Measurements from ENCODE around the gene STK32C.
"Not testable (repeated sequence)": the region's sequence is repeated elsewhere in the genome, so short reads cannot be mapped to it uniquely, and the experiment has no call there.

The STK32C gene

DNA sequence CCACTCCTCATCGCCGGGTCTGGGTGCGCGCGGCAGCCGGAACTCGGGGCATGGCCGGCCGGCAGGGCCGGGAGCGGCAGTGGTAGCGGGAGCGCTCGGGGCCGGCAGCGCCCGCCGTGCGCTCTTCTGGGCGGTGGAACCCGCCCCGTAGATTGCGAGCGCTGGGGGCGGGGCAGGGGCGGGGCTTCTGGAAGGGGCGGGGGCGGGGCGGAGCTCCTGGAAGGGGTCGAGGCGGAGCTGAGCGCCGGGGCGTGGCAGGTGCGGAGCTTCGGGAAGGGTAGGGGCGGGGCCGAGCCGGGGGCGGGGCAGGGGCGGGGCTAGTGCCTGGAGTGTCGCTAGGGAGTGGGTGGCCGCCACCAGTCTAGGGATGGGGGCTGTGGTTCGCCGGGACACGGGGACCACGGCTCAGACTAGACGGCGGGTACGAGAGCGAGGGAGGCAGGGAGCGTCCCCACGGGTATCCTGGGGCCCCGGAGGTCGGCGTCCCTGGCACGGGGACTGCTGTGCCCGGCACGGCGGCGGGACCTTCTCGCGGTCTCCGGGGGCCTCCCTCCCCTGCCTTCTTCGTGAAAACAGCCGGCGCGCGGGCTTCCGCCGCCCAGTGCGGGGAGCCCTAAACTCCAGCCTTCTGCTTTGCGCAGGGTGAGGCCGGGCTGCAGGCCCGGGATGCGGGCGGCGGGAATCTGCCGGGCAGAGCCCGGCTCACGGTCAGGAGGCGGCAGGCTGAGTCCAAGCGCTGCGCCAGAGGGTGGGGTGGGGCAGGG lies at the start of gene STK32C:
TSS of gene STK32C (minus strand) at position 128 of the 764 bp plus-strand sequence. CDS start at position 11, 117 bp downstream.
- DNase-seq: peak; percentile 79

DNA sequence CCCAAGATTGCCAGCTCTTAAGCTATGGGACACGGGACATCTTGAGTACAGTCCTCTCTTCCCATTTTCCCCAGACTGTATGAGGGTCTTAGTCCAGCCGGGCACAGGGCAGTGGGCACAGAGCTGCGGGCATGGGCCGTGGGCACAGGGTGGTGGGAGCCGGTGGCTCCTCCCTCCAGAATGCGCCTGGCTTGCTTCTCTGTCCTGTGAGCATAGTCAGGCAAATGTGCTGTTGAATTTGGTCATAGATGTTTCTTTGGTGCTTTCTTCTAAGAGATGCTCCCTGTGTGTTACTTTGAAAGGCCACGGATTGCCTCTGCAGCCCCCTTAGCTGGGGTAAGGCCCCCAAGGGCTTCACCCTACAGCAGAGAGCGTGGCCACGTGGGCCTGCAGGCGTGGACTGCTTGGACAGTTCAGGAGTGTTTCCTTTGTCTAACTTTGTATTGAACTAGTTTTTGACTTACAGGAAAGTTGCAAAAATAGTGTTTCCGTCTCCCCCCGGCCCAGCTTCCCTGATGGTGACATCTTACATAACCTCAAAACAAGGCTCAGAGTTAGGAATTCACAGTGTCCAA lies 49.0 kb upstream of the STK32C start:
- no peak for DNase-seq

DNA sequence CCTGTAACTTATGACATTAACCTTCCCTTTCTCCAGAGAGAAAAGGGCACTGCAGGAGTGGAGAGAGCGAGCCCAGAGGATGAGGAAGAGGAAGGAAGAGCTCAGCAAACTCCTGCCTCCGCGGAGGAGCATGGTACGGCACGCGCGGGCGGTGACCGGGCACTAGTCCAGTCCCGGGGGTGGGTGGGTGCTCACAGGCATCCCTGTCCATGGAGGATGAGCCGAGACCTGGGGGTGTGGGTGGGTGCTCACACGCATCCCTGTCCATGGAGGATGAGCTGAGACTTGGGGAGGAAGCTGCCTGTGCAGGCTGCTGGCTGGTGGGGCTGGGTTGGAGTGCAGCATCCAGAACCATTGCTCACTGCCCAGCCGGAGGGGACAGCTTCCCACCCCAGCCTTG lies 48.0 kb upstream of the STK32C start:
- no peak for DNase-seq

DNA sequence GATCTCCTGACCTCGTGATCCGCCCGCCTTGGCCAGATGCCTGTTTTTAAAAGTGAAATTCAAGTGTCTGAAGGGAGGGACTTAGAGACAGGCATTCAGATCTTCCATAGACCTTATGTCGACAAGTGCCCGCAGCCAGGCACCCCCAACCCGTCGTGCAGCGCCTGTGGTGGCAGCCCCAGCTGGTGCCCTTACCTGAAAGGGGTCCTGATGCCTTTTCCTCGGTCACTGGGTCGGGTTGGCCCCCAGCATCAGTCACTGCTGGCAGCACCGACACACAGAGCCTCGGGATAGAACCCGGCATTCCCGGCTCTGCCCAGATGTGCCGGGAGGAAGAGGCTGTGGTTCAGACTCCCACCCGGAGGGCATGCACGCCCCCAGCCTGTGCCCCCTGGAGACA lies 47.5 kb upstream of the STK32C start:
- no peak for DNase-seq

DNA sequence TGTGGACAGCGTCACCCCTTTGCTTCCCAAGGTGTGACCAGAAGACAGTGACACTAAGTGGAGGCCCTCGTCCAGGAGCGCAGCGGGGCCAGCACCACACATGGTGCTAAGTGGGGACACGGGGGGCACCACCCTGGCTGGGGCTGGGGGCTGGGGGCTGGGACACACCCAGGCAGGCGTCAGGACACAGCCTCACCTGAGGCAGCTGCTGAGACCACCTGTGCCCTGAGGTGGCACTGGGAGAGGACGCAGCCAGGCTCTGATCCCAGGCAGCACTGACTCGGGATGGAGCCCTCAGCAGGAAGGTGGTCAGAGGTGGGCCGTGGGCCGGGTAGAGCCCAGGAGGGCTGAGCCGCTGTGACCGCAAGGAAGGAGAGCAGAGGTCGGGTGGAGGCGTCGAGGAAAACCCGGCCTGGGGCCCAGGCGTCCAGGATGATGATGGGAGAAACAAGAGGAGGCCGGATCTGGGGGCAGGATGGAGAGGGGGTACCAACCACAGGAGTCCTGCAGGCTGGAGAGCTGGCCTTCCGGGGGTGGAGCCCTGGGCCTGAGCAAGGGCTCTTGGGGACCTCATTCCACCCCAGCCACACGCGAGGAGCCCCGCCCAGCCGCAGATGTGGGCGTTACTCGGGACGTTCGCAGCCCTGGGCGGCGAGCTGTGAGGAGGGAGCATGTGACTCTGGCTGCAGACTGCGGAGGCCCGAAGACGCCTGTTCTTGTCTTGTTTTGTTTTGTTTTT lies 46.8 kb upstream of the STK32C start:
- DNase-seq: no peak

DNA sequence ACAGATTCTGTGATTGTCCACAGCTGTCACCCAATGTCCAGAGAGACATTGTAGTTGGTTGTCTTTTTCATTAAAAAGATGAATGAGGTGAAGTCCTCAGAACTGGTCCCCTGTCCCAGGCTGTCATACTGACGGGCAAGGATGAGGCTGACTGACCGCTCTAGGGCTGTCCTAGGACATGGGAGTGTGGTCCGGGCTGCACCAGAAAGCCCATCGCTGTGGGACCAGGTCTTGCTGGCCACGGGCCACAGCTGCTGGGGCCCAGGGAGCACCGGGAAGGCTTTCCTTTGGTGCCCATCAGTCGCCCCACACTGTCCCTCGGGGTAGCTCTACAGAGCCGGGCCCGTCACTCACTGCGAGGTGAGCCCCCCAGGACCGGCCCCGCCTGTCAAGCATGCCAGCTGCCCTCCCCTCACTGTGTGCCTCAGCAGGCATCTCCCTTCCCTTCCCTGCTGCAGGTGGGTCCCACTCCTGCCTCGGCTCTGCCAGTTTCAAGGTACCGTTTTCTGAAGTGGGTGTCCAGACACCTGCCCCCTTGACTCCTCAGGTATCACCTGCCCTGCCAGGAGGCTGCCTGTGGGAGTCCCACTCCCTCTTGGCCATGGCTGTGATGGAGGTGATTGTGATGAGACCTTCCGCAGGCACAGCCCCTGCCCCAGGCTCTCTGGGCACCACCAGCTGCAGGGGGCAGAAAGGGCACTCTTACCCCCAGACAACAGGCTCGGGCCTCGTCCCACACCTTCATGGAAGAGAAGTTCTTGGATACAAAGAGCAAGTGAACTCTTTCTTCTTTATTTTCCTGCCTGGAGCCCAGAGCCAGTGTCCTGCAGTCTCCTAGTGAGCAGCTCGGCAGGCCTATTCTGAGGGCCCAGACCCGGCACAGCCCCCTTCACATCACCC lies 46.0 kb upstream of the STK32C start:
- DNase-seq: no peak

DNA sequence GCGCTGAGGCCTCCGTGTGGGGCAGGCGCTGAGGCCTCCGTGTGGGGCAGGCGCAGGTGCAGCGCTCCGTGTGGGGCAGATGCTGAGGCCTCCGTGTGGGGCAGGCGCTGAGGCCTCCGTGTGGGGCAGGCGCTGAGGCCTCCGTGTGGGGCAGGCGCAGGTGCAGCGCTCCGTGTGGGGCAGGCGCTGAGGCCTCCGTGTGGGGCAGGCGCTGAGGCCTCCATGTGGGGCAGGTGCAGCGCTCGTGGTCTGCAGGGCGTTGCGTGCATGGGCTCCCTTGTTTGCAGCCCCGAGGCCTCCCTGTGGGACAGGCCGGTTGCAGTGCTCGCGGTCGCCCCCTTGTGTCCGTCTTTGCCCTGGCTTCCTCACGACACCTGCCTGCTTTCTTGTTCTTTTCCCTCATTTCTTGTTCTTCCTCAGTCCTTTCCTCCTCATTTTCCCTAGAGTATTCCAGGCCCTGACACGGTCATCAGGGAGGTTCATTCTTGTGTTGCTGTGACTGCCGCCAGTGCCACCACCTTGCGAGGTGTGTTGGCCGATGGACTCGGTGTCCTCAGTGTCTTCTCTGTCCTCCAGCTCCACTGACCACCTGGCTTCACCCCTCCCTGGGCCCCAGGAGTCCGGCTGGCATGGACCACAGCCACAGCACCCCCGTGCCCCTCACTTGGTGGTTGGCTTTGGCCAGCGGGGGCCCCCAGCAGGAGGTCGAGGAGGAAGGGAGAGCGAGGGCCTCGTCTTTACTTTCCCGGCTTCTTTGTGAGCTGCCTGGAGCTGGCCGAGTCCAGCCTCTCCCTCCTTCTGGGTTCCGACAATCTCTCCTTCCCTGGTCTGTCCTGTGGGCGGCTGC lies 44.9 kb upstream of the STK32C start:
- DNase-seq: not testable (repeated sequence)

DNA sequence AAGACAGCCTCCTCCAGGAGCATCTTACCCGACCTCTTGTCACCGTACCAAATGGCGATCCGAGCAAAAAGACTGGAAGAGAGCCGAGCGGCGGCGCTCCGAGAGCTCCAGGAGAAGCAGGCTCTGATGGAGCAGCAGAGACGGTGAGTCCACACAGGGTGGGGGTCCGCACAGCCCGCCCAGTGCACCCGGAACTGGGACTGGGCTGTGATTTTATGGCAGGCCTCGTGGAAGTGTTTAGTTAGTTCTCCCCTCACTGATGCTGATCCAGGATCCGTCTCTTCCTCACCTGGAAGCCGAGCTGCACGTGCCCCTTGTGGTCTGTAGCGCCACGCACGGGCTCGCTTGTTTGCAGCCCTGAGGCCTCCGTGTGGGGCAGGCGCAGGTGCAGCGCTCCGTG lies 43.9 kb upstream of the STK32C start:
- no peak for DNase-seq

DNA sequence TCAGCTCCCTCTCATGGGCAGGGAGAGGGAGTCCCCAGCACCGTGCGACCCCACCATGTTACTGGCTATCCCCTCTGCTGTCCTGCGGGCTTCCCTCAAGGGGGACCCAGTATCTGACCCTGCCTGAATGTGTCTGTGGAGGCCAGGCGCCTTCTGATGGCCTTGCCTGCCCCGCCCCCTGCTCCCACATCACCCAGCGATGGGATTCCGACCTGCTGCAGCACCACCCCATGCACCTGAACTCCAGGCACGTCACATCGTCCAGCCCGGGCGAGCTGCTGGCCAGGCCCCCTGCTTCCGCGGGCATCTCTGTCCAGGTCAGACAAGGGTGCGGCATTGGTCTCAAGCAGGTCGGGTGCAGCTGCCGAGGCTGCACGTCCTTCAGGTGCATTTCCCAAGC lies 43.2 kb upstream of the STK32C start:
- DNase-seq: no peak

DNA sequence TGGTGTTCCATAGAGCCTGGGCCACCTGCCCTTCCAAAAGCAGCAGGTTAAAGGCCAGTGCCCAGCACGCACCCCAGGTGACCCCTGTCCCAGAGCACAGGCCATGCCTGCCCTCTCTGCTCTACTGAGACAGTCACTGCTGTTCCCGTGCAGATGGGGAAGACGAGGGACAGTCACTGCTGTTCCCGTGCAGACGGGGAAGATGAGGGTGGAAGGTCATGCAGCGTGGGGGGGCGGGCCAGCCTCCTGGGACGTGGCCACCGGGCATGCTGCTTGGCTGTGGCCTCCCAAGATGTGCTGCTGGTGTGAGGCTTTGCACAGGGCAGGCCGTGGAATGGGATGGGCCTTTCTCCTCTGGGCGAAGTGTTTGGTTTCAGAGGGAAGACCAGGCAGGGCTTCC lies 42.6 kb upstream of the STK32C start:
- no peak for DNase-seq

DNA sequence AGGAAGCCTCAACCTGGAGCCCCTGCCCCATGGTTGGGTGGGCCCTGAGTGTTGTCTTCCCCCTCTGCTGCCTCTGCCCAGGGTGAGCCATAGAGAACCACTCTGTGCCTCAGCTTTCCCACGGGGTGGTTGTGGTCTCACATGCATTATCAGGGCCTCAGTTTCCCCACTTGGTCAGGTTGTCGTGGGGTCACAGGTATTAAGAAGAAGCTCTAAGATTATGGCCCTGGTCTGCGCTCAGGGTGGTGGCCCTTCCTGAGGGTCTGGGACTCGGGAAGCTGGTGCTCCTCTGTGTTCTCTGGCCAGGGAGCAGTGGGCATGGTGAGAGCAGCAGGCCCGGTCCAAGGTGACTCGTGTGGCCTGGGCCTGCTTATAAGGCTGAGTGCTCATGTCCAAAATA lies 42.0 kb upstream of the STK32C start:
- no peak for DNase-seq

DNA sequence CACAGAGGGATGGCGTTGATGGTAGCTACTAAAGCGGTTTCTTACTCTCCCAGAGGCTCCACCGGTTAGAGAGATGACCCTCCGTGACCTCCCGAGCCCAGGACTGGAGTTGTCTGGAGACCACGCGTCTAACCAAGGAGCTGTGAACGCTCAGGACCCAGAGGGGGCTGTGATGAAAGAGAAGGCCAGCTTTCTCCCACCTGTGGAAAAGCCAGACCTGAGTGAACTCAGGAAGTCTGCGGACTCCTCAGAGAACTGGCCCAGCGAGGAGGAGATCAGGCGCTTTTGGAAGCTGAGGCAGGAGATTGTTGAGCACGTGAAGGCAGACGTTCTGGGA lies 40.1 kb upstream of the STK32C start:
- no peak for DNase-seq

DNA sequence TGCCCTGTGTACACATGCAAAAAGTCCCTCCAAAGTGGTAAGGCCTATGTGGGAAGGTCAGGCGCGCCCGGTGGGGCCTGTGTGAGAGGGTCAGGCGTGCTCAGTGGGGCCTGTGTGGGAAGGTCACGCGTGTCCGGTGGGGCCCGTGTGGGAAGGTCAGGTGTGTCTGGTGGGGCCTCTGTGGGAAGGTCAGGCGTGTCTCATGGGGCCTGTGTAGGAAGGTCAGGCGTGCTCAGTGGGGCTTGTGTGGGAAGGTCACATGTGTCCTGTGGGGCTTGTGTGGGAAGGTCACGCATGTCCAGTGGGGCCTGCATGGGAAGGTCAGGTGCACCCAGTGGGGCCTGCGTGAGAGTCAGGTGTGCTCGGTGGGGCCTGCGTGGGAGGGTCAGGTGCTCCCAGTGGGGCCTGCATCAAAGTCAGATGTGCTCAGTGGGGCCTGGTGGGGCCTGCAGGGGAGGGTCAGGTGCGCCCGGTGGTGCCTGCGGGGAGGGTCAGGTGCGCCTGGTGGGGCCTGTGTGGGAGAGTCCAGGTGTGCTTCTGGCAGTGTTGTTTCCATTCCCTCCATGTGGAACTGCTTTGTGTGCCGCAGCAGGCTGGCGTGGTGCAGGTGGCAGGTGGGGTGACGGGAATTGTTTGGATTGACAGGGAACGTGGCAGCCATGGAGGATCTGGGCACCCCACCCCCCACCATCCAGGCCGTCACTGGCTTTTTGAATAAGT lies 39.6 kb upstream of the STK32C start:
- no peak for DNase-seq

DNA sequence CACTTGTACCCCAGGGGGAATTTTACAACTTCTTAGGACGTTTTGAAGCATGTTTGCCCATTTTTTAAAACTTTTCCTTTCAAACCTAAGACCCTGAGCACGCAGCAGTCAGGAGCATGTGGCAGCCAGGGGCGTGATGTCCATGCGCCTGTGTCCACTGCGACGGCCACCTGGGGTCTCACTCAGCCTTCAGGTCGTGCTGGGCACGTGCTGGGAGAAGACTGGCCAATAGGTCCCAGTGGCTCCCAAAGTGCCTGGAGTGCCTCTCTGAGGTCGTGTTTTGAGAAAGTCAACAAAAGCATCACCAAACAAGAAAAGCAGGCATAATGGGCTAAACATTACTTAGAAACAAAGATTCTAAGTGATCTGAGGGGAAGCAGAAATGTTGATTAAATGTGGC lies 39.1 kb upstream of the STK32C start:
- no peak for DNase-seq

DNA sequence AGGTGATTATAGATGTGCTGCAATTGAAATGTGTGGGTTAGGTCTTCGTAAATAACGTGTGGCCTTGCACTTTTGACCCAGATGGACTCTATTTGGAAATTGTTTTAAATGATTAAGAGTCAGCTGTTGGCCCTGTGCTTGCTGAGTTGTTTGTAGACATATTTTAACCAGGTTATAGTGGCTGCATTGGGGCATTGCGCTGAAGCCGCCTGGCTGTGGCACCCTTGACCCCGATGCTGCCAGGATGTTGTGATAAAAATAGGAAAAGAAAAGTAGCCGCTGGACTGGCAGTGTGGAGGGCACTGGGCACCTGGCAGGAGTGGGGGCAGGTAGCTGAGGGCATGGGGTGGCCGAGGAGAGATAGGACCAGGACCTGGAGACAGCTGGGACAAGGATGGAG lies 37.6 kb upstream of the STK32C start:
- no peak for DNase-seq

DNA sequence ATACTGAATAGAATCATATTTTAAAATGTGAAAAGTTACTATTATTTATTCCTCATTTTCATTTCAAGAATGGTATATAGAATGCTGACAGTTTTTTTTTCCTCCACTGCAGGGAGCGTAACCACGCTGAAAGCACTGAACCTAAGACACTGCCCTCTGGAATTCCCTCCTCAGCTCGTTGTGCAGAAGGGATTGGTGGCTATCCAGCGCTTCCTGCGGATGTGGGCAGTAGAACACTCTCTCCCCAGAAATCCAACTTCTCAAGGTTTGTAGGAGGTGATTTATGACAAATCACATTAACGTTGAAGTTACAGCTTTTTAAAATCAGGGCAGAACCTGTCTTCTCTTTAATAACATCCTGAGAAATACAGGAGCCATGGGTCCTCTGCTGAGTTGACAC lies 36.6 kb upstream of the STK32C start:
- no peak for DNase-seq

DNA sequence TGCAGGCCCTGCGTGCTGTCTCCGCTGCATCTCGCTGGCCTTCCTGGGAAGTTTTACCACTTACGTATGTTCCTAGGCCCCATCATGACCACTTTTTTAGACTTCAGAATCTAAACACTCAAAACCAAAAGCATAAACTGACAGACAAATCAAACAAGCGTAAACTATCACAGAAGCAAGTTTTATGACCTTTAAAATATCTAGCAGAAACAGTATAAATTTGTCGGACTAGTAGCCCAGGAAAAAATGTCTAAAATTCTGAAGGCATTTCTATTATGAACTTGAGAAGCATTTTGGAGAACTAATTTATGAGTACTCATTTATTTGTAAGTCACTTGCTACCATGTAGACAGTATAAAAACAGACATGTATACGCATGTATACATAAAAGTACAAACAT lies 34.8 kb upstream of the STK32C start:
- no peak for DNase-seq

DNA sequence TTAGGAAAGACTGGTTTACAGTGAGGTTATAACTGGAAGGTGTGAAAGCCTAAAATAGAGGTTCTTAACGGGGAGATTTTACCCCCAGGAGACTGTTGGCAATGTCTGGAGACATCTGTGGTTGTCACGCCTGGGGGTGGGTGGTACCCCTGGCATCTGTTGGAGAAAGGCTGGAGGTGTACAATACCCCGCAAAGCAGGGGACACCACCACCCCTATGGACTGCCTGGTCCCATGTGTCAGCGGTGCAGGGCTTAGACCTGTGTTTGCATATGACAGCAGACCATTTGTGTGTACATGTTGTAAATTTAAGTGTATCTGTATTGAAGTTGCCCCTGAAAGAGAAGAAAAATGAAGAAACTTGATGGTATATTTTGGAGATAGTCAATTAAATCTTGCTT lies 34.0 kb upstream of the STK32C start:
- DNase-seq: no peak

DNA sequence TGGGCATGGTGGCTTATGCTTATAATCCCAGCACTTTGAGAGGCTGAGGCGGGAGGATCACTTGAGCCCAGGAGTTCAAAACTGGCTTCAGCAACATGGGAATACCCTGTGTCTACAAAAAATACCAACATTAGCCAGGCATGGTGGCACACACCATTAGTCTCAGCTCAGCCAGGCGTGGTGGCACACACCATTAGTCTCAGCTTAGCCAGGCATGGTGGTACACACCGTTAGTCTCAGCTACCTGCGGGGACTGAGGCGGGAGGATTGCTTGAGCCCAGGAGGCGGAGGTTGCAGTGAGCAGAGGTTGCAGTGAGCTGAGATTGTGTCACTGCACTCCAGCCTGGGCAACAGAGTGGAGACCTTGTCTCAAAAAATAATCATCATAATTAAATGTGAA lies 33.3 kb upstream of the STK32C start:
- no peak for DNase-seq

DNA sequence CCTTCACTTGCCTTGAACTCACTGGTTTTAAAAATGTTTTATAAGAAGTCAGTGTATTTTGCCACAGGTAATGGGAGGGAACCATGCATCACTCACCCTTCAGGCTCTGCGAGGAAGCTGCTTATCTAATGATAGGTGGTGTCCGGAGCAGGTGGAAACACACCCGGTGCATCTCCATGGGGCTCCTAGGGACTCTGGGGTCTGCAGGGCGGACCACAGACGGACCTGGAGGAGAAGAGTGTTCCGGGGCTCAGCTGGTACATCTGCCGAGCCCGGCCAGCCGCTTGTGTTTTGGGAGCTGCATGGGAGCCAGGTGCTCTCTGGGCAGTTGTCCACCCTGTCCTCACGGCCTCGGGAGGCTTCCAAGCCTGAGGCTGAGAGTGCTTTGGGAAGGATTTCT lies 31.5 kb upstream of the STK32C start:
- no peak for DNase-seq

DNA sequence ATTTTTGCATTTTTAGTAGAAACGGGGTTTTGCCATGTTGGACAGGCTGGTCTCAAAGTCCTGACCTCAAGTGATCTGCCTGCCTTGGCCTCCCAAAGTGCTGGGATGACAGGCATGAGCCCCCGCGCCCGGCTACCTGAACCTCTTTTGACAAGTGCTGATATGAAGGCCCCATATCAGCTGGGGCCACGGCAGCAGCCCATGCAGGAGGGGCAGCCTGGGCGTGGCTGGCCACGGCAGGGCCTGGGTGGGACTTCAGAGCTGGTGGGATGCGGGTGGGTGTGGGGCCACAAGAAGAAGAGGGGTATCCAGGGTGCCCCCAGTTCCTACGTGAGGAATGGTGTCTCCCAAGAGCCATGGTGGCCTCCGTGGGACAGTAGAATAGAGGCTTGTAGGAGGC lies 31.1 kb upstream of the STK32C start:
- no peak for DNase-seq

DNA sequence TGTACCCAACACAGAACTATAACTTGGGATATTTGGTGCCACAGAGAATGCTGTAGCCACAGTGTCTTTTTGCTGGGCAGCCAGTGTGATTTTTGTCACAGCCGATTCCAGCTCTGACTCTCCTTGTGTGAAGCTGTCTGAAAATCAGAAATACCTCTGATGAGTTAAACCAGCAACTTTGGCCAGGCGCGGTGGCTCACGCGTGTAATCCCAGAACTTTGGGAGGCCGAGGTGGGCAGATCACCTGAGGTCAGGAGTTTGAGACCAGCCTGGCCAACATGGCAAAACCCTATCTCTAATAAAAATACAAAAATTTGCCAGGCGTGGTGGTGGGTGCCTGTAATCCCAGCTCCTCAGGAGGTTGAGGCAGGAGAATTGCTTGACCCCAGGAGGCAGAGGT lies 30.1 kb upstream of the STK32C start:
- DNase-seq: not testable (repeated sequence)

Measured in NCI-H1105 (cell line).